ENCODE measurements around the gene RASSF7.
"Not testable (repeated sequence)": the region's sequence is repeated elsewhere in the genome, so short reads cannot be mapped to it uniquely, and the experiment has no call there.

The RASSF7 gene, protein sequence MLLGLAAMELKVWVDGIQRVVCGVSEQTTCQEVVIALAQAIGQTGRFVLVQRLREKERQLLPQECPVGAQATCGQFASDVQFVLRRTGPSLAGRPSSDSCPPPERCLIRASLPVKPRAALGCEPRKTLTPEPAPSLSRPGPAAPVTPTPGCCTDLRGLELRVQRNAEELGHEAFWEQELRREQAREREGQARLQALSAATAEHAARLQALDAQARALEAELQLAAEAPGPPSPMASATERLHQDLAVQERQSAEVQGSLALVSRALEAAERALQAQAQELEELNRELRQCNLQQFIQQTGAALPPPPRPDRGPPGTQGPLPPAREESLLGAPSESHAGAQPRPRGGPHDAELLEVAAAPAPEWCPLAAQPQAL

DNA sequence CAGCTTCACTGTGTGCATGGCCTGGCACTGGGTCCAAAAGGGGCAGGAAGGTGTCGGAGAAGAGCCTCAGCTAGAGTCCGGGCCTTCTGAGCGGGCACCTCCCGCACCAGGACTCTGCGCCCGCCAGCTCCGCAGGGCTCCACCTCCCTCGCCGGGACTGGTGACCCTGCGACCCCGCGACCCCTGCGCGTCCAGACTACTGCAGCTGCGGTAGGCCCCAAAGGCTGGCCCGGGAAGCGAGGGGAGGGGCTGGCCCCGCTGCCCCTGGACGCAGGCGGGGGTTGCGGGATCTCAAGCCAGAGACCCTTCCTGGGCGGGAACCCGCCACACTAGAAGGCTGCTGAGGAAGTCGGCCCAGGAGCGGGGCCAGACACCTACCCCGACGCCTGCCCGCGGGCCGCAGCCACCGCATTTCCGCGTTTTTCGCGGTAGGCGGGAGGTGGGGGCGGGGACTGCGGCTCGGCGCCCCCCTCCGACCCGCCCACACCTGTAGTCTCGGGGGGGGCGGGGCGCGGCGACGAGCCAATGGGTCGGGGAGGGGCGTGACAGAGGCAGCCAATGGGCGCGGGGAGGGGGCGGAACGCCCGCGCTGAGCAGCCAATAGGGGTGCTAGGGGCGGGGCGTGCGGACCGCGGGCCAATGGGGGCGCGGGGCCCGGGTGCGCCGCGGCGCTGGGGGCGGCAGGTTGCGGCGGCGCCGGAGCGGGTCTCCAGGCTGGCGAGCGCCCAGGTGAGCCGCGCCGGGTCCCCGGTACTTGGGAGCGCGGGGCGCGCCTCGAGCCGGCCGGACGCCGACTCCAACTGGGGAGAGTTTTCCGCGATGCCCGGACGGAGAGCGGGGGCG, at the start of gene RASSF7, which contains the start of gene LMNTD2:
Gene RASSF7 (plus strand): TSS at position 666 of the 843 bp plus-strand sequence. CDS start 799 bp downstream, outside the sequence.
Gene LMNTD2 (minus strand): TSS at position 434 of the 843 bp plus-strand sequence. CDS start 22 bp downstream, at position 412.
- no peak for TF ChIP-seq Cebpa-rat (IDR thresholded peaks at IDR 0.05)
- Histone ChIP-seq H3K27me3 (peaks cover 40% of the 10 kb centered on the region), H3K27ac (peak within 1 kb of the TSS; percentile 75), H3K4me3 (peak within 1 kb of the TSS; percentile 97), H3K9me3 (no peaks in the 10 kb centered on the region), H4K20me1 (peaks cover 59% of the 10 kb centered on the region), H3K36me3 (peaks cover 31% of the 10 kb centered on the region), H3K4me1 (peaks cover 61% of the 10 kb centered on the region), H3K4me2 (peak within 1 kb of the TSS; percentile 99), H3K9ac (peak within 1 kb of the TSS; percentile 78)

DNA sequence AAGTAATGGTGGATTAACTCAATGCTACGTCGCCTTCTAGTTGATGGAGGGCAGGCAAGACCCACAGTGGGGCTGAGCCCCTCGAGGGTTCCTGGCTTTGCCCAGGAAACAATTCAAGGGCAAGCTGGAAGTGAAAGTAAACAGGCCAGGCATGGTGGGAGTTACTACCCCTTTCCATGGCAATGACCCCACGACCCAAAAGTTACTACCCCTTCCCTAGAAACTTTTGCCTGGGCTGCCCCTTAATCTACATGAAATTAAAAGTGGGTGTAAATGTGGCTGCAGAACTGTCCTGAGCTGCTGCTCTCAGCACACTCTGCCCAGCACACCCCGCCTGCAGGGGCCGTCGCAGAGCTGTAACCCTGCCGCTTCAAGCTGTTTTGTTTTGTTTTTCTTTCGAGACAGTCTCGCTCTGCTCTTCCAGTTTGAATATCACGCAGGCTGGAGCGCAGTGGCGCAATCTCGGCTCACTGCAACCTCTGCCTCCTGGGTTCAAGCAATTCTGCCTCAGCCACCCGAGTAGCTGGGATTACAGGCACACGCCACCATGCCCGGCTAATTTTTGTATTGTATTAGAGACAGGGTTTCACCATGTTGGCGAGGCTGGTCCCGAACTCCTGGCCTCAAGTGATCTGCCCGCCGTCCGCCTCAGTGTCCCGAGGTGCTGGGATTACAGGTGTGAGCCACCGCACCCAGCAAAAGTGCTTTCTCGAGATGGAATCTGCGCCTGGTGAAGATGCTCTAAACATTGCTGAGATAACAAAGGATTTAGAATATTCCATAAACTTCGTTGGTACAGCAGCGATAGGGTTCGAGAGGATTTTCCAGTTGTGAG, 47.8 kb upstream of the RASSF7 start:
- no peaks in the 10 kb centered on the region for H3K27me3 ChIP-seq
- no peak for TF ChIP-seq Cebpa-rat (IDR thresholded peaks at IDR 0.05)
- H4K20me1 ChIP-seq = no peaks in the 10 kb centered on the region

DNA sequence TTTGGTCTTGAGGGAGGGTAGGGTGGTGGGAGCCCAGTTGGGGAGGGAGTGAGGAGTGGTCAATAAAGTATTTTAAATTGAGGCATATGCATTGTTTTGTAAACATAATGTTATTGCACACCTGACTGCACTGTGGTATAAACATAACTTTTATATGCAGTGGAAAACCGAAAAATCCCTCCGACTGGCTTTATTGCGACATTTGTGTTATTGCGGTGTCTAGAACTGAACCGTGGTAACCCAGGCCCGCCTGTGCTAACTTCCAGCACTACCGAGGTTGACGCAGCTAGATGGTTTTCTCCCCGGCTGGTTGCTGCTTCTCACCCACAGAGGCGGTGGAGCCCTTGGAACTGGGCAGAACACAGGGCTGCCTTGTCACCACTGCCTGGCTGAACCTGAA, 46.2 kb upstream of the RASSF7 start:
- Histone ChIP-seq H3K36me3 (peaks cover 49% of the 10 kb centered on the region), H3K27me3 (no peaks in the 10 kb centered on the region), H3K4me1 (peaks cover 22% of the 10 kb centered on the region), H3K4me3 (no peak overlapping the region), H3K9ac (no peak overlapping the region), H4K20me1 (no peaks in the 10 kb centered on the region), H3K4me2 (no peak overlapping the region), H3K27ac (no peak overlapping the region), H3K9me3 (peaks cover 16% of the 10 kb centered on the region)
- 0 out of 2 replicates have a peak, but pooled peaks have one; percentile 56 for TF ChIP-seq Cebpa-rat (IDR thresholded peaks at IDR 0.05)

More for the DNA sequence above, 47.8 kb upstream of the RASSF7 start:
- peak overlapping the region; percentile 6; the same call in 1 of the 2 replicates for H3K9ac ChIP-seq
- H3K4me2 ChIP-seq = no peak overlapping the region
- H3K4me1 ChIP-seq = peaks cover 22% of the 10 kb centered on the region
- no peak overlapping the region for H3K4me3 ChIP-seq
- H3K9me3 ChIP-seq = peaks cover 16% of the 10 kb centered on the region
- no peak overlapping the region for H3K27ac ChIP-seq
- H3K36me3 ChIP-seq = peaks cover 55% of the 10 kb centered on the region

DNA sequence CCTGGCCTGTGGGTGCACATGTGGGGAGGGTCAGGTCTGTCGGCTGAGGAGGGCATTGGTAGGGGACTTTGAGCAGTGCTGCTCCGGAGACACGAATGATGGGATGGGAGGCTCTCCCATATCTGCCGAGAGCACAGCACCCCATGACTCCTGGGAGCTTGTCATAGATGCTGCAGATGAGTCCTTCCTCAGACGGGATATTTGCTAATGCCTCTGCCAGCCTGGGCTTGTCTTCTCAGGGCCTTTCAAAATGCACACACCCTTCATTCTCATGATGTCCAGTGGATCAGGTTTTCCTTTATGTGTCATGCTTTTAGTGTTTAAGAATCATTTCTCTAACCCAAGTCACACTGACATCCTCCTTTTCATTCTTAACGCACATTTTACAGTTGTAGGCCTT, 45.6 kb upstream of the RASSF7 start:
- Histone ChIP-seq H3K9me3 (peaks cover 16% of the 10 kb centered on the region), H3K27me3 (no peaks in the 10 kb centered on the region), H3K36me3 (peaks cover 44% of the 10 kb centered on the region), H3K27ac (no peak overlapping the region), H3K4me1 (peaks cover 22% of the 10 kb centered on the region), H3K9ac (no peak overlapping the region), H3K4me2 (no peak overlapping the region), H4K20me1 (no peaks in the 10 kb centered on the region), H3K4me3 (no peak overlapping the region)
- no peak for TF ChIP-seq Cebpa-rat (IDR thresholded peaks at IDR 0.05)

DNA sequence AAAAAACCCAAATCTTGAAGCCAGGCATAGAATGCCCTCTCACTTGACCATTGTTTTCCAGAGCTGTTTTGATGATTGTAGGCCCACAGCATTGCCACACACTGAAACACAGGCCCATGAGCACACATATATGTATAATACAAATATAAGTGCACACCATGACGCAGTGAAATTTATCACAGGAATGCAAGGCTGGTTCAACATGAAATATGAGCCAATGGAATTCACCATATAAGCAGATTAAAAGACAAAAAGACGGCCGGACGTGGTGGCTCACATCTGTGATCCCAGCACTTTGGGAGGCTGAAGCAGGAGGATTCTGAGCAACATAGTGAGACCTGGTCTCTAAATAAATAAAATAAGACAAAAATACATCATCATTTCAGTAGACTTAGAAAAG, 44.4 kb upstream of the RASSF7 start:
- no peak overlapping the region for H3K27ac ChIP-seq
- peaks cover 37% of the 10 kb centered on the region; the same call in 1 of the 2 replicates for H3K36me3 ChIP-seq
- no peak overlapping the region for H3K4me2 ChIP-seq
- H4K20me1 ChIP-seq = no peaks in the 10 kb centered on the region
- no peak overlapping the region for H3K4me3 ChIP-seq
- peaks cover 29% of the 10 kb centered on the region for H3K4me1 ChIP-seq
- no peaks in the 10 kb centered on the region for H3K27me3 ChIP-seq
- peaks cover 16% of the 10 kb centered on the region for H3K9me3 ChIP-seq
- H3K9ac ChIP-seq = no peak overlapping the region
- TF ChIP-seq Cebpa-rat (IDR thresholded peaks at IDR 0.05) = no peak

DNA sequence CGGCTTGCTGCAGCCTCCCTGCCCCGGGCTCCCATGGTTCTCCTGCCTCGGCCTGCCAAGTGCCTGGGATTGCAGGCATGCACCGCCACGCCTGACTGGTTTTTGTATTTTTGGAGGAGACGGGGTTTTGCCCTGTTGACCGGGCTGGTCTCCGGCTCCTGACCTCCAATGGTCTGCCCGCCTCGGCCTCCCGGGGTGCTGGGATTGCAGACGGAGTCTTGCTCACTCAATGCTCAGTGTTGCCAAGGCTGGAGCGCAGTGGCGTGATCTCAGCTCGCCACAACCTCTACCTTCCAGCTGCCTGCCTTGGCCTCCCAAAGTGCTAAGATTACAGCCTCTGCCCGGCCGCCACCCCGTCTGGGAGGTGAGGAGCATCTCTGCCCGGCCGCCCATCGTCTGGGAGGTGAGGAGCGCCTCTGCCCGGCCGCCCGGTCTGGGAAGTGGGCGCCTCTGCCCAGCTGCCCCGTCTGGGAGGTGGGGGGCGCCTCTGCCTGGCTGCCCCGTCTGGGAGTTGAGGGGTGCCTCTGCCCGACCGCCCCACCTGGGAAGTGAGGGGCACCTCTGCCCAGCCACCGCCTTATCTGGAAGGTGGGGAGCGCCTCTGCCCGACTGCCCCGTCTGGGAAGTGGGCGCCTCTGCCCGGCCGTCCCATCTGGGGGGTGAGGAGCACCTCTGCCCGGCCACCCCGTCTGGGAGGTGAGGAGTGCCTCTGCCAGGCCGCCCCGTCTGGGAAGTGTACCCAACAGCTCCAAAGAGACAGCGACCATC, 43.7 kb upstream of the RASSF7 start:
- not testable (repeated sequence) for H4K20me1 ChIP-seq, H3K9ac ChIP-seq, H3K4me2 ChIP-seq, H3K27ac ChIP-seq, H3K27me3 ChIP-seq, H3K4me3 ChIP-seq
- peaks cover 37% of the 10 kb centered on the region; the same call in 1 of the 2 replicates for H3K36me3 ChIP-seq
- peaks cover 16% of the 10 kb centered on the region for H3K9me3 ChIP-seq
- peaks cover 24% of the 10 kb centered on the region for H3K4me1 ChIP-seq

DNA sequence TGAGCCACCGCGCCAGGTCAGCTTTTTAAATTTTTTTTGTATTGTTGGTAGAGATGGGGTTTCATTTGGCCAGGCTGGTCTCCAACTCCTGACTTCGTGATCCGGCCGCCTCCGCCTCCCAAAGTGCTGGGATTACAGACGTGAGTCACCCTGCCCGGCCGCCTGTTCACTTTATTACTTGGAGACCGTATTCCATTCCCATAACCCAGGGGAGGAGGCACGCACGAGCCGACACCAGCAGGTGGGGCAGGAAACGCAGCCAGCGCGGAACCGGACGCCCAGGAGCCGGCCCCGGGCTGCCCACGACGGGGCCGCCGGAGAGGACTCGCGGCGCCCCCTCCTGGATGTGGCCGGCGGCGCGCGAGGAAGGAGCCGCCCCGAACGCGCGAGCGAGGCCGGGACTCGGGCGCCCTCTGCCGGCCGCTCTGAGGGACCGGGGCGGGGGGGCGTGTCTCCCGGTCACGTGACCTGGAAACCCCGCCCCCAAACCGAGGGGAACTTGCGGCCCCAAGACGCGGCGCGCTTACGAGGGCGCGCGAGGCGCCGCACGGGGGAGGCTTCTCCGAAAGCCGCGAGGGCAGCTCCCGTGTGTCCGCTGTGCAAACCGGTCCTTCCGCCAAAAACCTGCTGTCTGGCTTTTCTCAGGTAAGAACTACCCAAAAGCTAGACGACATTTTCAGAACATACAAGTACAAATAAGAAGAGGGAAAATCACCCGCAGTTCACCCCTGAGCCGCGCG, 42.1 kb upstream of the RASSF7 start:
- Histone ChIP-seq H4K20me1 (no peaks in the 10 kb centered on the region), H3K4me1 (peaks cover 15% of the 10 kb centered on the region), H3K9ac (no peak overlapping the region), H3K4me2 (peak overlapping the region; percentile 69), H3K27ac (no peak overlapping the region), H3K9me3 (peaks cover 16% of the 10 kb centered on the region), H3K36me3 (peaks cover 28% of the 10 kb centered on the region; the same call in 1 of the 2 replicates), H3K4me3 (peak overlapping the region; percentile 44), H3K27me3 (no peaks in the 10 kb centered on the region)
- TF ChIP-seq Cebpa-rat (IDR thresholded peaks at IDR 0.05) = no peak
